Activated B cell treated with CpG ODN at 0.5 μM for 24 hours (primary cell): ENCODE data around the gene BMP6. TPM values are rescaled to one million over a fixed set of nuclear protein-coding genes. Genes with fewer than 3 reads are reported as not detected.

Experiments
- ATAC-seq: fragments of 200-7000 bp; cut with Tn5 transposase; one replicate; pipeline ENCODE4 v1.10.0; 2021; ENCODE audit warnings: low read depth, mild to moderate bottlenecking, moderate library complexity
- CTCF ChIA-PET: fragments of 350-600 bp; sonication (Branson Sonifier 250); formaldehyde crosslinking; loops from one replicate; lab custom pipeline; 2021; ENCODE audit warnings: antibody characterized with exemption; lab: Charles Lee
- POLR2A ChIA-PET: fragments of 350-600 bp; sonication (Branson Sonifier 250); formaldehyde crosslinking; loops from one replicate; lab custom pipeline; 2021; ENCODE audit warnings: antibody characterized with exemption; lab: Charles Lee
- DNase-seq: peaks from one replicate; pipeline ENCODE4 v3.0.0; 2022
- H3K27ac Mint-ChIP-seq: one replicate; pipeline ENCODE4 v1.8.0; 2020; ENCODE audit warnings: mixed read lengths
- H3K27me3 Mint-ChIP-seq: one replicate; pipeline ENCODE4 v1.8.0; 2021; ENCODE audit warnings: mixed read lengths
- H3K36me3 Mint-ChIP-seq: one replicate; pipeline ENCODE4 v1.8.0; 2021; ENCODE audit warnings: low read depth, mixed read lengths
- H3K4me1 Mint-ChIP-seq: one replicate; pipeline ENCODE4 v1.8.0; 2021; ENCODE audit warnings: mixed read lengths
- H3K4me3 Mint-ChIP-seq: one replicate; pipeline ENCODE4 v1.8.0; 2020; ENCODE audit warnings: mild to moderate bottlenecking, mixed read lengths
- H3K9me3 Mint-ChIP-seq: one replicate; pipeline ENCODE4 v1.8.0; 2020; ENCODE audit warnings: mixed read lengths
- CTCF ChIP-seq: fragments of 200-600 bp; IDR thresholded peaks from one replicate; pipeline ENCODE4 v1.8.0; 2022; ENCODE audit warnings: antibody characterized with exemption, mild to moderate bottlenecking
- intact Hi-C: fragments of 100-400 bp; cut with micrococcal nuclease; formaldehyde crosslinking; loops from one replicate; pipeline ENCODE4 v1.15.1; 2024
- total RNA-seq: library from RNA; stranded (reverse); gene quantifications from 2 replicates; pipeline ENCODE4 v1.2.3, GENCODE V29; 2022

The BMP6 gene
- total RNA-seq, 1 donor from 2014 or later: 0.75 TPM

GRCh38 chr6:7758456-7758855 lies 32.6 kb downstream of the BMP6 start:
- H3K36me3 Mint-ChIP-seq: no peaks in the 10 kb centered on the region
- intact Hi-C loops: no loop called here
- no peaks in the 10 kb centered on the region for H3K4me1 Mint-ChIP-seq
- ATAC-seq (no peak), DNase-seq (no peak)
- ChIA-PET CTCF (no interaction called here), POLR2A (no interaction called here)
- H3K27ac Mint-ChIP-seq: no peak overlapping the region
- peaks cover 2% of the 10 kb centered on the region for H3K9me3 Mint-ChIP-seq
- no peak for TF ChIP-seq CTCF
- H3K27me3 Mint-ChIP-seq: peaks cover 34% of the 10 kb centered on the region
- no peak overlapping the region for H3K4me3 Mint-ChIP-seq

- POLR2A ChIA-PET: no interaction called here
- CTCF ChIA-PET: interaction anchor here (1.3 kb wide), 1 partner anchor 36 kb away, joined by 3 read pairs; no protein-coding TSS in a partner anchor
- peaks cover 33% of the 10 kb centered on the region for H3K27me3 Mint-ChIP-seq
These were observed 33.4 kb downstream of the BMP6 start for GRCh38 chr6:7759320-7759719.

GRCh38 chr6:7761051-7761450 lies 35.2 kb downstream of the BMP6 start:
- ATAC-seq: no peak

More at GRCh38 chr6:7759320-7759719, 33.4 kb downstream of the BMP6 start:
- intact Hi-C loops: no loop called here
- H3K27ac Mint-ChIP-seq: no peak overlapping the region
- DNase-seq (no peak), ATAC-seq (no peak)
- H3K9me3 Mint-ChIP-seq: peaks cover 2% of the 10 kb centered on the region
- H3K4me1 Mint-ChIP-seq: no peaks in the 10 kb centered on the region
- TF ChIP-seq CTCF: no peak
- H3K36me3 Mint-ChIP-seq: no peaks in the 10 kb centered on the region
- H3K4me3 Mint-ChIP-seq: no peak overlapping the region

GRCh38 chr6:7762760-7763159 lies 36.9 kb downstream of the BMP6 start:
- CTCF ChIA-PET: no interaction called here
- Mint-ChIP-seq H3K4me1 (no peaks in the 10 kb centered on the region), H3K27me3 (peaks cover 15% of the 10 kb centered on the region), H3K36me3 (no peaks in the 10 kb centered on the region), H3K27ac (no peak overlapping the region), H3K9me3 (no peaks in the 10 kb centered on the region), H3K4me3 (no peak overlapping the region)
- POLR2A ChIA-PET: no interaction called here
- ATAC-seq: no peak
- no peak for DNase-seq
- intact Hi-C loops: no loop called here
- TF ChIP-seq CTCF: no peak

More at GRCh38 chr6:7761051-7761450, 35.2 kb downstream of the BMP6 start:
- Mint-ChIP-seq H3K27me3 (peaks cover 23% of the 10 kb centered on the region), H3K4me1 (no peaks in the 10 kb centered on the region), H3K27ac (no peak overlapping the region), H3K36me3 (no peaks in the 10 kb centered on the region), H3K4me3 (no peak overlapping the region), H3K9me3 (peaks cover under 1% of the 10 kb centered on the region)
- ChIA-PET POLR2A (no interaction called here), CTCF (no interaction called here)
- intact Hi-C loops: no loop called here
- no peak for TF ChIP-seq CTCF
- DNase-seq: no peak

- Mint-ChIP-seq H3K4me1 (no peaks in the 10 kb centered on the region), H3K36me3 (no peaks in the 10 kb centered on the region), H3K27me3 (peaks cover 11% of the 10 kb centered on the region), H3K9me3 (no peaks in the 10 kb centered on the region), H3K27ac (no peak overlapping the region), H3K4me3 (no peak overlapping the region)
- intact Hi-C loops: no loop called here
- TF ChIP-seq CTCF: no peak
- no peak for DNase-seq
- ATAC-seq: no peak
- POLR2A ChIA-PET: no interaction called here
- CTCF ChIA-PET: no interaction called here
These were observed 38.0 kb downstream of the BMP6 start for GRCh38 chr6:7763881-7764280.
